ENCODE data around the gene ZNF688. TPM values are rescaled to one million over a fixed set of nuclear protein-coding genes. Genes with fewer than 3 reads are reported as not detected.

The ZNF688 gene
- total RNA-seq, 3 donors from 2014 or later = 17.0 to 23.0 (median 20.7) TPM

DNA sequence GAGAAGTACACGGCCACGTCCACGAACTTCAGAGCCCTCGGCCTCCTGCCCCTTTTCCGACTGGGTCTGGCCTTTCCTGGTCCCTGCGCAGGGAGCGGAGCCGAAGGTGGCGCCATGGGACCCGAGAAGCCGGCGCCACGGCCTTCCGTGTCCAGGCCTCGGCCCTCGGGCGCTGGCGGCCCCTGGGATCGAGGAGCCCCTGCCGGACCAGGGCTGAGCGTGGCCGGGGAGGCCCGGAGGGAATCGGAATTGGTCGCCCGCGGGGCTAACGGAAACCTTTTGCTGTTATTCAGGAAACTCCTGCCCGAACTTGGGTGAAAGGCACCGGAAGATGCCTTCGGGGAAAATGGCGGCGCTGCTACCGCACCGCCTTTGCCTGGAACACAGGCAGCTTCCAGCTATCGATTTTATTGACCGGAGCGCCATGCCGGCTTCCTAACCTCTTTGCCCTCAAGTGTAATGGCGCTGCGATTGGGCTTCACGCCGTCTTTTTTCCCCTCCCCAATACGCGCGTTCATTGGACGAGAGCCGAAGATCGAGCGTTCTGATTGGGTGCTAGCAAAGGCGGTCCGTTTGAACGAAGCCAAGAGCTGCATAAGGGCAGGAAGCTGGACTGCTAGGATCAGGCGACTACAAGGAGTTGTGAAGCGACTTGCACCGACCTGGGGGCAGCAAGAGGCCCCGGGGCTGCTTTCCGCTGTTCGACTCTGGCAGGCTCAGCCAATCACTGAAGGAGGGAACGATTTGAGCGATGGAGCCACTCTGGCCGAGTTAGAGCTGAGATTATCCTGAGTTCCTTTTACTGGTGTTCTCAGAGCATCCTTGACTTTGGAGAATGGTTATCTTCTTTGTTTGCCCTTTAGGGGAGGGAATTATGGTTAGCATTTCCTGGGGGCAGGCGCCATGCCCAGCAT lies 38.7 kb upstream of the ZNF688 start, which contains the start of gene ZNF689:
ZNF689 (minus strand) TSS at position 464 of the 914 bp plus-strand sequence; CDS start at position 116, 348 bp downstream.
- intact Hi-C loops (cut with DNase I, micrococcal nuclease) = no loop called here
- H3K4me1 ChIP-seq (ENCODE audit: low read depth) = no peaks in the 10 kb centered on the region
- DNase-seq (peak; percentile 92 to 97 (median 96)), ATAC-seq (peak; percentile 98)
- peak within 1 kb of the TSS; percentile 94 for H3K4me3 ChIP-seq
- no peaks in the 10 kb centered on the region for H3K9me3 ChIP-seq
- TF ChIP-seq, protein P1, sequence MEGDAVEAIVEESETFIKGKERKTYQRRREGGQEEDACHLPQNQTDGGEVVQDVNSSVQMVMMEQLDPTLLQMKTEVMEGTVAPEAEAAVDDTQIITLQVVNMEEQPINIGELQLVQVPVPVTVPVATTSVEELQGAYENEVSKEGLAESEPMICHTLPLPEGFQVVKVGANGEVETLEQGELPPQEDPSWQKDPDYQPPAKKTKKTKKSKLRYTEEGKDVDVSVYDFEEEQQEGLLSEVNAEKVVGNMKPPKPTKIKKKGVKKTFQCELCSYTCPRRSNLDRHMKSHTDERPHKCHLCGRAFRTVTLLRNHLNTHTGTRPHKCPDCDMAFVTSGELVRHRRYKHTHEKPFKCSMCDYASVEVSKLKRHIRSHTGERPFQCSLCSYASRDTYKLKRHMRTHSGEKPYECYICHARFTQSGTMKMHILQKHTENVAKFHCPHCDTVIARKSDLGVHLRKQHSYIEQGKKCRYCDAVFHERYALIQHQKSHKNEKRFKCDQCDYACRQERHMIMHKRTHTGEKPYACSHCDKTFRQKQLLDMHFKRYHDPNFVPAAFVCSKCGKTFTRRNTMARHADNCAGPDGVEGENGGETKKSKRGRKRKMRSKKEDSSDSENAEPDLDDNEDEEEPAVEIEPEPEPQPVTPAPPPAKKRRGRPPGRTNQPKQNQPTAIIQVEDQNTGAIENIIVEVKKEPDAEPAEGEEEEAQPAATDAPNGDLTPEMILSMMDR (IDR thresholded peaks at IDR 0.05) = no peak
- no peaks in the 10 kb centered on the region for H3K36me3 ChIP-seq (ENCODE audit: low read depth)

DNA sequence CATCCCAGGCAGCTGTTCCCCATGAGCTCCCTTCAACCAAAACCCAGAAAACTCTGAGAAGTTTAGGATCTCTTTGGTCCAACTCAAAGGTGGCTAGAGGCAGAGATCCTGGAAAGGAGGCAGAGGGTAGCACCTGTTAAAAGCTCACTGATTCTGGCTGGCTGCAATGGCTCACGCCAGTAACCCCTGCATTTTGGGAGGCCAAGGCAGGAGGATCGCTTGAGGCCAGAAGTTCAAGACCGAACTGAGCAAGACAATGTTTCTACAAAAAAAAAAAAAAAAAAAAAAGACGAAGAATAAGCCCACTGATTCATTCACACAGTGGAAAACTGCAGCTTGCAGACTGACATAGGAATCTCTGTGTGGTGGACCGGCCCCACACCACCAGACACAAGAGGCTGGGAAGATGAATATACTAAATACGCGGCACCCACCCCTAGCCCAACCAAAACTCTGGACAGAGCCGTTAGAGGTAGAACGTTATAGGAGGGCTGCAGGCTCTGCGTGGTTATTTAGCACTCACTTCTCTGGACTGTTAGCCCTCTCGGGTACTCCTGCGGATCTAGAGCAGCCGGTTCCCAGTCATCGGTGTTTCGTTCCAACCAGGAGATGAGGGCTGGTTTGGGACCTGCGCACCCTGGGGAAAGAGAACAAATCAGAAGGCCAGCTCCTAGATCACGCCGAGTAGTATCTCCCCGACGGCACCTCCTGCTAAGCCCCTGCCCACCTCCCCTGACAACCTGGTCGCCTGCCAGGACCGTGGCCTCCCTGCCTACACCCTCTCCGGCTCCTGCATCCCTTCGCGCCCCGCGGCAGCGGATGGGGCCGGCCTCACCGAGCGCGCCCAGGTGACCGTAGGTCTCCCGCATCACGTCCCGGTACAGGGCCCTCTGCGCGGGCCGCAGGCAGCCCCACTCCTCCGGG lies 37.8 kb upstream of the ZNF688 start:
- peak; percentile 78 for ATAC-seq
- peak overlapping the region; percentile 94 for H3K4me3 ChIP-seq

DNA sequence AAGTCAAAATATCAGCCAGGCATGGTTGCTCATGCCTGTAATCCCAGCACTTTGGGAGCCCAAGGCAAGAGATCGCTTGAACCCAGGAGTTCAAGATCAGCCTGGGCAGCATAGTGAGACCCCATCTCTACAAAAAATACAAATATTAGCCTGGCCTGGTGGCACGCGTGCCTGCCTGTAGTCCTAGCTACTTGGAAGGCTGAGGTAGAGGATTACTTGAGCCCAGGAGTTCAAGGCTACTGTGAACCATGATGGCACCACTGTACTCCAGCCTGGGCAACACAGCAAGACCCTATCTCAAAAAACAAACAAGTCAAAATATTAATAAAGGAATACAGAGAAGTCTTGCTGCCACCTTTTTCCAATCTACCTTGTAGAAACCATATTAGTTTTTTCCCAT lies 34.5 kb upstream of the ZNF688 start:
- no peaks in the 10 kb centered on the region for H3K4me1 ChIP-seq (ENCODE audit: low read depth)
- peaks cover 4% of the 10 kb centered on the region for H3K36me3 ChIP-seq (ENCODE audit: low read depth)
- H3K9me3 ChIP-seq = no peaks in the 10 kb centered on the region
- DNase-seq = no peak
- TF ChIP-seq, protein P1 (IDR thresholded peaks at IDR 0.05) = no peak
- no peak overlapping the region for H3K4me3 ChIP-seq
- intact Hi-C loops (cut with DNase I, micrococcal nuclease) = no loop called here
- no peak for ATAC-seq

More for the DNA sequence above, 37.8 kb upstream of the ZNF688 start:
- intact Hi-C loops (cut with DNase I, micrococcal nuclease) = no loop called here
- no peaks in the 10 kb centered on the region for H3K4me1 ChIP-seq (ENCODE audit: low read depth)
- TF ChIP-seq, protein P1 (IDR thresholded peaks at IDR 0.05) = no peak
- H3K36me3 ChIP-seq (ENCODE audit: low read depth) = peaks cover 2% of the 10 kb centered on the region
- no peaks in the 10 kb centered on the region for H3K9me3 ChIP-seq
- DNase-seq = peak; percentile 57 to 80 (median 78)

DNA sequence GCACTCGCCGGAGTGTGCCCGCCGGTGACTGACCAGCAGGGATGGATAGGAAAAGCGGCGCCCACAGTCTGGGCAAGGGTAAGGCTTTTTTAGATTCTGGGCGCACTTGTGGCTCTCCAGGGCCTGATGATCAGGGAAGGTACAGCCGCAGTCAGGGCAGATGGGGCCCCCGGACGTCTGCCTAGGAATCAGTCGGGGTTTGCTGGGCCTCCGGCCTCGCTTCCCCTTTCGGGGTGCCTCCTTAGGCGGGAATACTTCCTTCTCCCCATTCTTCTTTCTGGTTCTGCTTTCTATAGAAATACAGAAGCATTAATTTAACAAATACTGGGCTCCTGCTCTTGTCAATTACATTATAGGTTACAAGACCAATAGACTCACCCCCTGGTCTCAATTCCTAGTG lies 33.6 kb upstream of the ZNF688 start:
- Histone ChIP-seq H3K36me3 (ENCODE audit: low read depth) (peaks cover 4% of the 10 kb centered on the region), H3K4me1 (ENCODE audit: low read depth) (no peaks in the 10 kb centered on the region), H3K9me3 (no peaks in the 10 kb centered on the region), H3K4me3 (no peak overlapping the region)
- TF ChIP-seq, protein P1 (IDR thresholded peaks at IDR 0.05) = no peak
- DNase-seq (no peak), ATAC-seq (no peak)
- intact Hi-C loops (cut with DNase I, micrococcal nuclease) = no loop called here

DNA sequence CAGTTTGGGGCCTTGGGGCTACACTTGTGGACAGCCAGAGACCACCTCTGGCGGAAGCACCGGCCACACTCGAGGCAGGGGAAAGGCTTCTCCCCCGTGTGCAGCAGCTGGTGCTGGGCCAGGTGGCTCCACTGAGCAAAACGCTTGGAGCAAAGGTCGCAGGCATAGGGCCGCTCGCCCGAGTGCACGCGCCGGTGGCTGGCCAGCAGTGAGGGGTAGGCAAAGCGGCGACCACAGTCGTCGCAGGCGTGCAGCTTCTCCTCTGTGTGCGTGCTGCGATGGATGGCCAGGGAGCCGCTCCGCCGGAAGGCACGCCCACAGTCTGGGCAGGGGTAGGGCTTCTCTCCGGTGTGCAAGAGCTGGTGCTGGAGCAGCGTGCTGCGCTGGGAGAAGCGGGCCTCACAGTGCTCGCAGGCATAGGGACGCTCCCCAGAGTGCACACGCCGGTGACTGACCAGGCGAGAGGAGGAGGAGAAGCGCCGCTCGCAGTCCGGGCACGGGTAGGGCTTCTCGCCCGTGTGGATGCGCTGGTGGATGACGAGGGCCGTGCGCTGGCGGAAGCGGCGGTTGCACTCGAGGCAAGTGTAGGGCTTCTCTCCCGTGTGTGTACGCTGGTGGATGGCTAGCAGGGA lies 32.9 kb upstream of the ZNF688 start:
- H3K9me3 ChIP-seq = no peaks in the 10 kb centered on the region
- intact Hi-C loops (cut with DNase I, micrococcal nuclease) = no loop called here
- no peaks in the 10 kb centered on the region for H3K4me1 ChIP-seq (ENCODE audit: low read depth)
- DNase-seq (no peak), ATAC-seq (no peak)
- peaks cover 4% of the 10 kb centered on the region for H3K36me3 ChIP-seq (ENCODE audit: low read depth)
- H3K4me3 ChIP-seq = no peak overlapping the region
- TF ChIP-seq, protein P1 (IDR thresholded peaks at IDR 0.05) = no peak

Data from mucosa of descending colon (tissue), 3 donors.